Stimulated activated CD8-positive, alpha-beta memory T cell treated with anti-CD3 and anti-CD28 coated beads, Interleukin-12 subunit alpha, Interleukin-12 subunit beta, amount 100 ng/mL, for 4 hours (primary cell): ENCODE data around the gene SLC7A9.
"Not testable (repeated sequence)": the region's sequence is repeated elsewhere in the genome, so short reads cannot be mapped to it uniquely, and the experiment has no call there.

ENCODE experiments used
- DNase-seq: peaks from one replicate; pipeline ENCODE4 v3.0.0-alpha.2; 2020; ENCODE audit warnings: low read depth

Gene SLC7A9

DNA sequence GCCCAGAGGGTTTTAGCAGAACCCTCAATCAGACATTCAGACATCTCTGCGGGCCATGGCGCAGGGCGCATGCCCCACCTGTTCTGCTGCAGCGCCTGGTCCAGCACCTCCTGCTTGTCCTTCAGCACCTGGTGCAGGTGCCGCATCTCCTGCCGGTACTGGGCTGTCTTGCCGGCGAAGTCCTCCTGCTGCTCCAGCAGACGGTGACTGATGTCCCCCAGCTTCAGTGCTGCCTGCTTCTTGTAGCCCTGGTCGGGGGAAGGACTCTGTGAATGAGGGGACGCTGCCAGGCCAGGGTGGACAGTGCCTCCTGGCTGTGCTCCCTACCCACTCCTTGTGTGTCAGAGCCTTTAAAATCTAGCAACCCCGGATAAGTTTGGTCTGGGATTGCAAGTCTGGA lies 12.2 kb upstream of the SLC7A9 start:
- DNase-seq = no peak

GRCh38 chr19:32880622-32881021 lies 11.1 kb upstream of the SLC7A9 start:
- no peak for DNase-seq

DNA sequence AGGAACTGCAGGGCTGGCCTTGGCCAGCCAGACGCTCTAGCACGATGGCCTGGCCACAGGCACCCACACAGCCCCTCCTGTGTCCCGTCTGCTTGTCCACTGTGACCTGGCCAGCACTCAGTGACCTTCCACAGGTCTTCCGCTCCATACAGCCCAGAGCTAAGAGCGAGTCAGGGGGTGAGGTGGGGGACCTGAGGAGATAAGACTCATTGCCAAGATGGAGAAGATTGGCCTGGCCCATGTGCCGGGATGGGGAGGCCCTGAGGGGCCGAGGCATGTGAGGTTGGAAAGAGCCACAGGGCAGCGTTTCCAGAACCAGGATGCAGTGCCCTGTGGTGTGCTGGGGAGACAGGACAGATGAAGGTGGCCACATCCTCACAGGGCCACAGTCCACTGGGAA lies 10.2 kb upstream of the SLC7A9 start:
- DNase-seq = no peak

DNA sequence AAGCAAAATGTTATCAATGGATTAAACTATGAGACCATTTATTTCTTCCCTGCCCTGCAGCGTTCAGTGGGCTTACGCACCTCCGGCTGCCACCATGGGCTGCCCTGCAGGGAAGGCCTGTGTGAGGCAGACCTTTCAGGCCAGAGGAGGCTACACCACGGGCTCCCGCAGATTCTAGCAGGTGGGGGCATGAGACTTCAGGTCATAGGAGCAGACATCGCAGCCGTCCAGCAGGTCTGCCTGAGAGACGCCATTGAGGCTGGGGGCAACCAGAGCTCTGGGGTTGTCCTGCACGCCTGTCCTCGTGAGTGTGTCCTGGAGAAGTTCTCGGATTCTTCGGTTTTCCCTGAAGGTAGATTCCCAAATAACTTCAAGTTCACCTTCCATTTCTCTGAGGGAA lies 9.4 kb upstream of the SLC7A9 start:
- DNase-seq = no peak

DNA sequence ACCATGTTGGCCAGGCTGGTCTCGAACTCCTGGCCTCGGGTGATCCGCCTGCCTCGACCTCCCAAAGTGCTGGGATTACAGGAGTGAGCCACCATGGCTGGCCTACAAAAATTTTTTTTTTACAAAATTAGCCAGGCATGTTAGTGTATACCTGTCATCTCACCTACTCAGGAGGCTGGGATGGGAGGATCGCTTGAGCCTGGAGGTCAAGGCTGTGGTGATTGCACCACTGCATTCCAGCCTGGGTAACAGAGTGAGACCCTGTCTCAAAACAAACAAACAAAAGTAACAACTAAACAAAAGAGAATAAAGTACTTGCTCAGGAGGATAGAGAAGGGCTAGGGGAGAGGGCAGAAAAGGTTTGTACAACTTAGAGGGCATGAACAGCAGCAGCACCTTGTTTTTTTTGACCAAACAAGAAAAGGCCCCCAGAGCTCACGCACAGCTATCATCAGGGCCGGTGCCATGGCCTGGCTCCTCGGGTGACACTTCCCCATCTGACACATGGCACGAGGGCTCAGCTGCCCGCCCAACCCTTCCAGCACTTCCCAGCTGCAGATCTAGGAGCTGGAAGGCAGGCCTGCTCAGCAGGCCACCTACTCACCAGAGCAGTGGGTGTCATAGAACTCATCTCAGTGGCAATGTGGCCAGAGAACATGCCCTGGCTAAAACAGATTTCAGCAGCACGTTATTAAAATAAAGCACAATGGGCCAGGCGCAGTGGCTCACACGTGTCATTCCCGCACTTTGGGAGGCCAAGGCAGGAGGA lies 8.6 kb upstream of the SLC7A9 start:
- no peak for DNase-seq

- DNase-seq = no peak
Observed at GRCh38 chr19:32877323-32877912, 7.9 kb upstream of the SLC7A9 start.

DNA sequence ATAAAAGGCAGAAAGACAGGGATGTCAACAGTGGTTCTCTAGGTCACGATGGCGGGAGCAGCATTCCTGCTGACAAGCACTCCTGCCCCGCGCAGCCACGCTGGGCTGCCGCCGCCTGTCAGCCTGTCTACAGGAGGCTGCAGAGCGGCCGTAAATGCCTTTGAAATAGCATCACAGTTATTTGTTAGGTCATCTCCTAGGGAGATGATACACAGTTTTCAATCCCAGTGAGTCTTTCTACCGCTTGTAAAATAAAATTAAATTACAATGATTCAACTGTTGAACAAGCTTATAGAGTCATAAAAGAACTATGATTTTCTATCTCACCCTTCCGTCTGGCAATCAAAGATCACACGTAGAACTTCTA lies 7.3 kb upstream of the SLC7A9 start:
- DNase-seq = no peak

- no peak for DNase-seq
Observed at GRCh38 chr19:32876236-32876918, 6.8 kb upstream of the SLC7A9 start.

- DNase-seq = no peak
Observed at GRCh38 chr19:32875428-32875827, 5.9 kb upstream of the SLC7A9 start.

DNA sequence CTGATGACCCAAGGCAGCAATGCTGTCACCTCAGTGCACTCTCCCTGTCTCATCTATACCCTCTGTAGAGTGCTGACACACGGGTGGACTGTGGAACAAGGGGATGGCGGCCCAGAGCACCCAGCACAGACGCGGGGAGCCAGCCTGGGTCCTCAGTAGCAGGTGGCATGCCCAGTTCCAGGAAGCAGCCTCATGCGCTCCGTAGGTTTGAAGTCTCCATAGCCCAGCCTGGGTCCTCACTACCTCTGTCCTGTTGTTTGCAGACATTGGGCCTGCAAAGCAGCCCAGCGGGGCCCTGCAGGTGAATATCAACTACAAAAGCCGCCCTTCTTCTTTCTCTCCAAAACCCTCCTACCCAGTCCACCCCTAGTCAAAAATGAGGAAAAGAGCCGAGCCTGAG lies 5.0 kb upstream of the SLC7A9 start:
- DNase-seq = no peak

- no peak for DNase-seq
Observed at GRCh38 chr19:32873247-32873959, 3.8 kb upstream of the SLC7A9 start.

GRCh38 chr19:32872391-32872790 lies 2.8 kb upstream of the SLC7A9 start:
- DNase-seq = no peak

GRCh38 chr19:32870981-32871451 lies 1.4 kb upstream of the SLC7A9 start:
- no peak for DNase-seq

- DNase-seq = no peak
Observed at GRCh38 chr19:32869966-32870573, 503 bp upstream of the SLC7A9 start.

GRCh38 chr19:32868206-32868950 lies 1.2 kb downstream of the SLC7A9 start:
- no peak for DNase-seq

DNA sequence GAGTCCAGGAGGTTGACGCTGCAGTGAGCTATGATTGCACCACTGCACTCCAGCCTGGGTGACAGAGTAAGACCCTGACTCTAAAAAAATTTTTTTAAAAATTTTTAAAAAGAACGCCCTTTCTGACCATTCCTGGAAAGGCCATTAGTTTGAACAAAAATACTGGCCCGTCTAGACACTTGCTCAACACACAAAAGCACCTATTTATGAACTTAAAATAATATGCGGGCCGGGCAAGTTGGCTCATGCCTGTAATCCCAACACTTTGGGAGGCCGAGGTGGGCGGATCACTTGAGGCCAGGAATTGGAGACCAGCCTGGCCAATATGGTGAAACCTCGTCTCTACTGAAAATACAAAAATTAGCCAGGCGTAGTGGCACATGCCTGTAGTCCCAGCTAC lies 2.1 kb downstream of the SLC7A9 start:
- DNase-seq = not testable (repeated sequence)

DNA sequence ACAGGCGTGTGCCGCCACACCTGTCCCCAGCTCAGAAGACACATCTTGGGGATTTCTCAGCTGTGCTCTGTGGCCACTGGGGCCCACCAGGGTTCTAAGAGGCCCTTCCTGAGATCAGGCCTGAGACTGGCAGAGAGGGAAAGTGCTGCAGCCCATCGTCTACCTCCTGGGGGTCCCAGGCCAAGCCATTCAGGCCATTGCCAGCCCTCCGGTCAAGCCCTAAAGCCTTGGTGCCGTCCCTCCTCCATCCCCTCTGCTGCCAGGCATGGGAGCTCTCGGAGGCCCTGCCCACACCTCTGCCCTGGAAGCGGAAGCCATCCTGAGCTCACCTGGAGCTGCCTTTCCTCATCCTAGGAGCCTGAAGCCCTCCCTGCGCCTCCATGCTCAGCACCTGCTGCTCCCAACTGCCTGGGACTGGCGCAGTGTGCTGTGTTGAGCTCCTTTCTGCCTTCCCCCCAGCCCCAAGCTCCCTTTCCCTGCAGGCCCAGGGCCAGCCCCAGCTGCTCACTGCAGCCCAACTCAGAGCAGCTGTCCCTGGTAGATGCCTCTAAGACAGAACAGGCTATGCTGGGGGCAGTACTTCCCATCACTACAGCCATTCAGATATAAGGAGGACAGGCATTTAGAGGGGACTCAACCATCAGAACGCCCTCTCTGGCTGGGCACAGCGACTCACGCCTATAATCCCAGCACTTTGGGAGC lies 2.9 kb downstream of the SLC7A9 start:
- no peak for DNase-seq

GRCh38 chr19:32866061-32866460 lies 3.5 kb downstream of the SLC7A9 start:
- no peak for DNase-seq

DNA sequence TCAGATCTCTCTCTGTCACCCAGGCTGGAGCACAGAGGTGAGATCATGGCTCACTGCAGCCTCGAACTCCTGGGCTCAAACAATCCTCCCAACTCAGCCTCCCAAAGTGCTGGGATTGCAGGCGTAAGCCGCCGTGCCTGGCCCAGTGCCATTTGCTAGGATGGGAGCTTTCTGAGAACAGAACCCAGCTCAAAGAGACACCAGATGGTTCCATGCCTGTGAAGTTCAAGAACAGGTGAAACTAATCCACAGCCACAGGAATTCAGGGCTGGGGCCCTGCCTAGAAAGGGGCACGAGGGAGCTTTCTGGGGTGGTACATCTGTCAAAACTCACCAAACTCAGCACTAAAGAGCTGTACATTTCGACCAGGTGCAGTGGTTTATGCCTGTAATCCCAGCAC lies 4.2 kb downstream of the SLC7A9 start:
- no peak for DNase-seq

GRCh38 chr19:32864318-32865007 lies 5.1 kb downstream of the SLC7A9 start:
- DNase-seq = no peak
